HEK293 (cell line): ENCODE measurements around the gene HHAT.

Experiments
- ATF2 ChIP-seq: fragments of 450-650 bp; formaldehyde crosslinking; IDR thresholded peaks from 2 replicates; pipeline ENCODE4 v1.5.1; 2016; ENCODE audit warnings: missing biosample characterization, missing genetic modification characterization, low read depth
- BCL11B ChIP-seq: fragments of 450-650 bp; formaldehyde crosslinking; IDR thresholded peaks from 2 replicates; pipeline ENCODE4 v1.5.1; 2016; ENCODE audit warnings: low read depth, missing biosample characterization, missing genetic modification characterization
- HIC1 ChIP-seq: fragments of 450-650 bp; formaldehyde crosslinking; IDR thresholded peaks from 2 replicates; pipeline ENCODE4 v1.5.1; 2016; ENCODE audit warnings: missing biosample characterization, missing genetic modification characterization
- INSM2 ChIP-seq: fragments of 450-650 bp; formaldehyde crosslinking; IDR thresholded peaks from 2 replicates; pipeline ENCODE4 v1.5.1; 2016; ENCODE audit warnings: missing biosample characterization, missing genetic modification characterization
- KLF10 ChIP-seq: fragments of 450-650 bp; IDR thresholded peaks from 2 replicates; pipeline ENCODE4 v1.5.1; 2018; ENCODE audit warnings: missing biosample characterization, mild to moderate bottlenecking, missing genetic modification characterization
- MZF1 ChIP-seq: fragments of 450-650 bp; formaldehyde crosslinking; IDR thresholded peaks from 2 replicates; pipeline ENCODE4 v1.5.1; 2017; ENCODE audit warnings: missing biosample characterization, missing genetic modification characterization, borderline replicate concordance
- ZBTB10 ChIP-seq: fragments of 450-650 bp; formaldehyde crosslinking; IDR thresholded peaks from 2 replicates; pipeline ENCODE4 v1.5.1; 2016; ENCODE audit warnings: missing biosample characterization, missing genetic modification characterization
- ZBTB11 ChIP-seq: fragments of 450-650 bp; formaldehyde crosslinking; conservative IDR thresholded peaks from 2 replicates; pipeline ENCODE4 v1.5.1; 2016; ENCODE audit warnings: low read depth, missing biosample characterization, missing genetic modification characterization
- ZBTB21 ChIP-seq: fragments of 450-650 bp; formaldehyde crosslinking; IDR thresholded peaks from 2 replicates; pipeline ENCODE4 v1.5.1; 2017; ENCODE audit warnings: missing biosample characterization, missing genetic modification characterization
- ZEB2 ChIP-seq: fragments of 450-650 bp; formaldehyde crosslinking; IDR thresholded peaks from 2 replicates; pipeline ENCODE4 v1.5.1; 2016; ENCODE audit warnings: missing biosample characterization, missing genetic modification characterization
- ZNF10 ChIP-seq: fragments of 450-650 bp; formaldehyde crosslinking; IDR thresholded peaks from 2 replicates; pipeline ENCODE4 v1.5.1; 2017; ENCODE audit warnings: missing biosample characterization, missing genetic modification characterization
- ZNF112 ChIP-seq: fragments of 450-650 bp; formaldehyde crosslinking; IDR thresholded peaks from 2 replicates; pipeline ENCODE4 v1.5.0; 2017; ENCODE audit warnings: missing biosample characterization, missing genetic modification characterization
- ZNF140 ChIP-seq: fragments of 450-650 bp; formaldehyde crosslinking; IDR thresholded peaks from 2 replicates; pipeline ENCODE4 v1.5.1; 2016; ENCODE audit warnings: missing biosample characterization, missing genetic modification characterization
- ZNF169 ChIP-seq: fragments of 450-650 bp; formaldehyde crosslinking; IDR thresholded peaks from 2 replicates; pipeline ENCODE4 v1.5.1; 2016; ENCODE audit warnings: missing biosample characterization, missing genetic modification characterization
- ZNF416 ChIP-seq: fragments of 450-650 bp; formaldehyde crosslinking; IDR thresholded peaks from 2 replicates; pipeline ENCODE4 v1.5.1; 2016; ENCODE audit warnings: missing biosample characterization, missing genetic modification characterization
- ZNF48 ChIP-seq: fragments of 450-650 bp; formaldehyde crosslinking; IDR thresholded peaks from 2 replicates; pipeline ENCODE4 v1.5.1; 2016; ENCODE audit warnings: missing biosample characterization, missing genetic modification characterization
- ZNF530 ChIP-seq: fragments of 450-650 bp; formaldehyde crosslinking; IDR thresholded peaks from 2 replicates; pipeline ENCODE4 v1.5.1; 2016; ENCODE audit warnings: low read depth, missing biosample characterization, missing genetic modification characterization
- ZNF571 ChIP-seq: fragments of 450-650 bp; formaldehyde crosslinking; IDR thresholded peaks from 2 replicates; pipeline ENCODE4 v1.5.0; 2017; ENCODE audit warnings: missing biosample characterization, missing genetic modification characterization
- ZNF580 ChIP-seq: fragments of 450-650 bp; formaldehyde crosslinking; IDR thresholded peaks from 2 replicates; pipeline ENCODE4 v1.5.1; 2016; ENCODE audit warnings: missing biosample characterization, missing genetic modification characterization
- ZNF596 ChIP-seq: fragments of 450-650 bp; IDR thresholded peaks from 2 replicates; pipeline ENCODE4 v1.5.0; 2018; ENCODE audit warnings: missing biosample characterization, mild to moderate bottlenecking, missing genetic modification characterization, moderate library complexity
- ZNF639 ChIP-seq: fragments of 450-650 bp; formaldehyde crosslinking; IDR thresholded peaks from 2 replicates; pipeline ENCODE4 v1.5.1; 2016; ENCODE audit warnings: missing biosample characterization, missing genetic modification characterization
- ZNF785 ChIP-seq: fragments of 450-650 bp; formaldehyde crosslinking; IDR thresholded peaks from 2 replicates; pipeline ENCODE4 v1.5.1; 2016; ENCODE audit warnings: missing biosample characterization, missing genetic modification characterization
- ZNF843 ChIP-seq: fragments of 450-650 bp; formaldehyde crosslinking; IDR thresholded peaks from 2 replicates; pipeline ENCODE4 v1.5.1; 2016; ENCODE audit warnings: missing biosample characterization, missing genetic modification characterization
- ZSCAN16 ChIP-seq: fragments of 450-650 bp; formaldehyde crosslinking; IDR thresholded peaks from 2 replicates; pipeline ENCODE4 v1.5.1; 2016; ENCODE audit warnings: missing biosample characterization, missing genetic modification characterization
- ZSCAN18 ChIP-seq: fragments of 450-650 bp; formaldehyde crosslinking; IDR thresholded peaks from 2 replicates; pipeline ENCODE4 v1.5.1; 2016; ENCODE audit warnings: missing biosample characterization, missing genetic modification characterization

The HHAT gene

GRCh38 chr1:210400043-210400840 is 71.5 kb downstream of the HHAT start (continued):
- no peak for TF ChIP-seq ZSCAN18 (tag by site-specific recombination)
- TF ChIP-seq ZNF580 (tag by site-specific recombination): no peak; the same call in 1 of the 2 replicates
- TF ChIP-seq ZNF140 (tag by site-specific recombination): no peak
- no peak for TF ChIP-seq KLF10
- no peak for TF ChIP-seq INSM2 (tag by site-specific recombination)
- TF ChIP-seq ZNF112 (tag by site-specific recombination): no peak
- TF ChIP-seq ZNF169: no peak
- TF ChIP-seq ZNF416 (tag by site-specific recombination): no peak
- no peak for TF ChIP-seq ZEB2
- TF ChIP-seq ZNF785: no peak
- TF ChIP-seq ZBTB10: no peak
- TF ChIP-seq ZBTB21 (tag by site-specific recombination): no peak
- TF ChIP-seq ZBTB11 (tag by site-specific recombination): 0 out of 2 replicates have a peak, but pooled peaks have one; percentile 8
- no peak for TF ChIP-seq MZF1
- no peak for TF ChIP-seq ZNF571 (tag by site-specific recombination)
- peak; percentile 27; the same call in 1 of the 2 replicates for TF ChIP-seq BCL11B
- peak; percentile 82 for TF ChIP-seq ZNF843 (tag by site-specific recombination)
- TF ChIP-seq ZSCAN16: no peak
- no peak for TF ChIP-seq ZNF639 (tag by site-specific recombination)
- no peak for TF ChIP-seq ATF2 (tag by site-specific recombination)
- TF ChIP-seq ZNF48 (tag by site-specific recombination): no peak
- no peak for TF ChIP-seq HIC1 (tag by site-specific recombination)
- no peak for TF ChIP-seq ZNF530 (tag by site-specific recombination)
- no peak for TF ChIP-seq ZNF596 (tag by site-specific recombination)
- no peak for TF ChIP-seq ZNF10 (tag by site-specific recombination)
